Adrenal gland (tissue), 5 donors: Measurements from ENCODE around the gene DLK1.

Source experiments
- POLR2A ChIP-seq, 2 donors: fragments of 450-650 bp; IDR thresholded peaks; one replicate each; pipeline ENCODE4 v1.6.1; 2017; ENCODE audit warnings: antibody characterized with exemption in 2 of 2, mild to moderate bottlenecking in 2 of 2, moderate library complexity in 1 of 2
- TF ChIP-seq, protein P1 (sequence below), 6 experiments: fragments of 450-650 bp in 4 of 6; fragments of 200-600 bp in 2 of 6; sonication (generic) in 1 of 6; IDR thresholded peaks; 1 replicate in 5 of 6; 2 replicates in 1 of 6; pipeline versions ENCODE4 v1.5.1 to v1.8.0; 2016 to 2021; ENCODE audit warnings: antibody characterized with exemption in 6 of 6, mild to moderate bottlenecking in 2 of 6, moderate library complexity in 1 of 6
- donor health status: DM: no; HTN: no; CAD: no.

DNA sequence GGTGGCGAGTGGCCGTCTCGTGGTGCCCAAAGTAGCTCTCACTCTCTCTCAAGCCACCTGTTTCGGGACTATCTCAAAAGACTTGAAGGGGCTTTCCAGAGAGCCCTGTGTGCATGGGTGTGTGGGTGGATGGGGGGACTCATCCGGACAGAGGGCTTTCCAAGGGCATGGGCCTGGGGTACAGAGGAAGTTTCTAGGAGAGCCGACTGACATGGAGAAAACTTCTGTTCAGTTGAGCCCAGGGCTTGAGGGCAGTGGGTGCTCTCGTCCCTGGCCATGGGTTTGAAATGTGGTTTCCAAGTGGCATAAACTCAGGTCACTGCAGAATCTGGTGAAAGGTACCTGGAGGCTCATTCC lies 51.8 kb downstream of the DLK1 start:
- no peak for TF ChIP-seq POLR2A (IDR thresholded peaks at IDR 0.05)
- TF ChIP-seq, protein P1, sequence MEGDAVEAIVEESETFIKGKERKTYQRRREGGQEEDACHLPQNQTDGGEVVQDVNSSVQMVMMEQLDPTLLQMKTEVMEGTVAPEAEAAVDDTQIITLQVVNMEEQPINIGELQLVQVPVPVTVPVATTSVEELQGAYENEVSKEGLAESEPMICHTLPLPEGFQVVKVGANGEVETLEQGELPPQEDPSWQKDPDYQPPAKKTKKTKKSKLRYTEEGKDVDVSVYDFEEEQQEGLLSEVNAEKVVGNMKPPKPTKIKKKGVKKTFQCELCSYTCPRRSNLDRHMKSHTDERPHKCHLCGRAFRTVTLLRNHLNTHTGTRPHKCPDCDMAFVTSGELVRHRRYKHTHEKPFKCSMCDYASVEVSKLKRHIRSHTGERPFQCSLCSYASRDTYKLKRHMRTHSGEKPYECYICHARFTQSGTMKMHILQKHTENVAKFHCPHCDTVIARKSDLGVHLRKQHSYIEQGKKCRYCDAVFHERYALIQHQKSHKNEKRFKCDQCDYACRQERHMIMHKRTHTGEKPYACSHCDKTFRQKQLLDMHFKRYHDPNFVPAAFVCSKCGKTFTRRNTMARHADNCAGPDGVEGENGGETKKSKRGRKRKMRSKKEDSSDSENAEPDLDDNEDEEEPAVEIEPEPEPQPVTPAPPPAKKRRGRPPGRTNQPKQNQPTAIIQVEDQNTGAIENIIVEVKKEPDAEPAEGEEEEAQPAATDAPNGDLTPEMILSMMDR (IDR thresholded peaks at IDR 0.05), result no peak
